DOHH2 (cell line): Measurements from ENCODE around the gene PRIM1.

Experiments used
- CTCF ChIP-seq: fragments of 200-600 bp; sonication (generic); IDR thresholded peaks from one replicate; pipeline ENCODE4 v1.5.1; 2014; ENCODE audit warnings: antibody characterized with exemption, mild to moderate bottlenecking, low read depth, low read length; ENCODE audit not compliant: poor library complexity, severe bottlenecking
- EZH2phosphoT487 ChIP-seq: fragments of 200-600 bp; sonication (generic); IDR thresholded peaks from 2 replicates; pipeline ENCODE4 v1.6.1; 2017; ENCODE audit warnings: borderline replicate concordance, mild to moderate bottlenecking, antibody characterized with exemption, low read length, moderate library complexity, mixed read lengths

GRCh38 chr12:56699020-56699661 is 53.0 kb downstream of the PRIM1 start:
- TF ChIP-seq CTCF (no peak), EZH2phosphoT487 (no peak)
